Measurements from ENCODE around the gene MEAF6. TPM values are rescaled to one million over a fixed set of nuclear protein-coding genes. Genes with fewer than 3 reads are reported as not detected.
"Not testable (repeated sequence)": the region's sequence is repeated elsewhere in the genome, so short reads cannot be mapped to it uniquely, and the experiment has no call there.

The MEAF6 gene
- total RNA-seq, 4 donors from 2014 or later = 63.6 to 105 (median 68.7) TPM

- 93% methylated on average over 6 of the region's 6 CpGs for WGBS
- no peaks in the 10 kb centered on the region for H3K27me3 ChIP-seq
- H3K4me3 ChIP-seq = no peak overlapping the region
- H3K9me3 ChIP-seq = no peaks in the 10 kb centered on the region
- TF ChIP-seq EP300 (IDR thresholded peaks at IDR 0.05) (no peak), CTCF (IDR thresholded peaks at IDR 0.05) (no peak), POLR2A (IDR thresholded peaks at IDR 0.05) (no peak), POLR2AphosphoS5 (IDR thresholded peaks at IDR 0.05) (no peak)
- no peak for DNase-seq (ENCODE audit: low spot score in 2 of 2)
- peaks cover 19% of the 10 kb centered on the region for H3K4me1 ChIP-seq
- H3K36me3 ChIP-seq = peaks cover 44% of the 10 kb centered on the region
- no peak overlapping the region for H3K27ac ChIP-seq
Measured at GRCh38 chr1:37549341-37549740, 34.8 kb upstream of the MEAF6 start.

DNA sequence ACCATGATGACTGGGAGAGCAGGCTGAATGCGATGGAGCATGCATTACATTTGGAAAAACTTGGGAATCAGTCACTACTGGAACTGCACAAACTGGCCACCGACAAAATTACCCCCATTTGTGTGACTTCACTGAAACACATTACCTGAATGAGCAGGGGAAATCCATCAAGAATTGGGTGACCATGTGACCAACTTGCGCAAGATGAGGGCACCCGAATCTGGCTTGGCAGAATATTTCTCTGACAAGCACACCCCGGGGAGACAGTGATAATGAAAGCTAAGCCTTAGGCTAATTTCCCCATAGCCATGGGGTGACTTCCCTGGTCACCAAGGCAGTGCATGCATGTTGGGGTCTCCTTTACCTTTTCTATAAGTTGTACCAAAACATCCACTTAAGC lies 30.5 kb upstream of the MEAF6 start:
- no peak for DNase-seq (ENCODE audit: low spot score in 2 of 2)
- Histone ChIP-seq H3K9me3 (no peaks in the 10 kb centered on the region), H3K4me1 (no peaks in the 10 kb centered on the region), H3K27ac (no peak overlapping the region), H3K27me3 (no peaks in the 10 kb centered on the region), H3K4me3 (no peak overlapping the region), H3K36me3 (peaks cover 67% of the 10 kb centered on the region)
- TF ChIP-seq POLR2AphosphoS5 (IDR thresholded peaks at IDR 0.05) (no peak), POLR2A (IDR thresholded peaks at IDR 0.05) (no peak), EP300 (IDR thresholded peaks at IDR 0.05) (no peak), CTCF (IDR thresholded peaks at IDR 0.05) (no peak)
- 59% methylated on average over 5 of the region's 5 CpGs for WGBS

- no peak for TF ChIP-seq CTCF (IDR thresholded peaks at IDR 0.05)
- no peak for TF ChIP-seq EP300 (IDR thresholded peaks at IDR 0.05)
- WGBS = 97% methylated on average over 21 of the region's 21 CpGs
- no peaks in the 10 kb centered on the region for H3K27me3 ChIP-seq
- no peak overlapping the region for H3K27ac ChIP-seq
- no peak overlapping the region for H3K4me3 ChIP-seq
- no peak for DNase-seq (ENCODE audit: low spot score in 2 of 2)
- H3K4me1 ChIP-seq = no peaks in the 10 kb centered on the region
- H3K36me3 ChIP-seq = peaks cover 70% of the 10 kb centered on the region
- H3K9me3 ChIP-seq = no peaks in the 10 kb centered on the region
Measured at GRCh38 chr1:37544530-37544929, 30.0 kb upstream of the MEAF6 start.

- Histone ChIP-seq H3K4me1 (no peaks in the 10 kb centered on the region), H3K27ac (no peak overlapping the region), H3K4me3 (no peak overlapping the region), H3K36me3 (peaks cover 77% of the 10 kb centered on the region), H3K9me3 (no peaks in the 10 kb centered on the region), H3K27me3 (no peaks in the 10 kb centered on the region)
- 96% methylated on average over 30 of the region's 30 CpGs for WGBS
- no peak for DNase-seq (ENCODE audit: low spot score in 2 of 2)
- TF ChIP-seq CTCF (IDR thresholded peaks at IDR 0.05) = no peak
- TF ChIP-seq POLR2AphosphoS5 (IDR thresholded peaks at IDR 0.05) = no peak
- TF ChIP-seq POLR2A (IDR thresholded peaks at IDR 0.05) = no peak
- no peak for TF ChIP-seq EP300 (IDR thresholded peaks at IDR 0.05)
Measured at GRCh38 chr1:37540036-37540785, 25.6 kb upstream of the MEAF6 start.

DNA sequence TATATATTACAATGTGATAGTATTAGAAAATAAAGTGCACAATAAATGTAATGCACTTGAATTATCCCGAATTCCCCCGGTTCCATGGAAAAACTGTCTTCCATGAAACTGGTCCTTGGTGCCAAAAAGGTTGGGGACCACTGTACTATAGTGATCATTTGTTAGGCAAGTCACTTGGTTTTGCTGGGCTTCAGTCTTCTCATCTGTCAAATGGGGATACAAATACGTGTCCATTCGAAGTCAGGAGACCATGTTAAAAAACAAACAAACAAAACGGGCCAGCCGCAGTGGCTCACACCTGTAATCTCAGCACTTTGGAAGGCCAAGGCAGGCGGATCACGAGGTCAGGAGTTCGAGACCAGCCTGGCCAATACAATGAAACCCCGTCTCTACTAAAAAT lies 24.6 kb upstream of the MEAF6 start:
- 97% methylated on average over 10 of the region's 10 CpGs for WGBS
- H3K27me3 ChIP-seq; H3K27ac ChIP-seq; DNase-seq (ENCODE audit: low spot score in 2 of 2); H3K4me1 ChIP-seq; H3K9me3 ChIP-seq; H3K4me3 ChIP-seq: not testable (repeated sequence)
- H3K36me3 ChIP-seq = peaks cover 67% of the 10 kb centered on the region

- H3K27me3 ChIP-seq = no peaks in the 10 kb centered on the region
- no peaks in the 10 kb centered on the region for H3K9me3 ChIP-seq
- peaks cover 9% of the 10 kb centered on the region for H3K4me1 ChIP-seq
- no peak for DNase-seq (ENCODE audit: low spot score in 2 of 2)
- no peak overlapping the region for H3K4me3 ChIP-seq
- H3K27ac ChIP-seq = no peak overlapping the region
- H3K36me3 ChIP-seq = peaks cover 54% of the 10 kb centered on the region
- no peak for TF ChIP-seq EP300 (IDR thresholded peaks at IDR 0.05)
- 88% methylated on average over 2 of the region's 2 CpGs for WGBS
Measured at GRCh38 chr1:37537378-37537777, 22.8 kb upstream of the MEAF6 start.

Measured in suprapubic skin (tissue), 4 donors.